ENCODE measurements around the gene SLC5A12.
"Not testable (repeated sequence)": the region's sequence is repeated elsewhere in the genome, so short reads cannot be mapped to it uniquely, and the experiment has no call there.

The SLC5A12 gene

DNA sequence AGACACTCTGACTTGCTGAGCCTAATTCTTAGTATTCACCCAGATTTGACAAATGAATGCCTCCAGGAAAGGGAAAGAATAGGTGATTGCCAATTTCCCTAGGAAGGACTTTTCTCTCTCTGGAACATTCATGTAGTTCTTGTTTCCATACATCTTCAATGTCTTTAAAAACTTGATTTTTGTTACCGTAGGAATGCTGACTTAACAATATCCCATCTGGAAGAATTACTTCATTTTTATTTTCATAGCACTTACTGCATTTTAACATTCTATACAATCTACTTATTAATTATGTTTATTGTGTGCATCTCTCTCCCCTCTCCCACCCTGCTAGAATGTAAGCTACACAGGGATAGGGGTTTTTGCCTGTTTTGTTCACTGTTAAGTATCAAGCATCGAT is 66.6 kb downstream of the SLC5A12 start:
- no peak for DNase-seq (ENCODE audit: low spot score)

DNA sequence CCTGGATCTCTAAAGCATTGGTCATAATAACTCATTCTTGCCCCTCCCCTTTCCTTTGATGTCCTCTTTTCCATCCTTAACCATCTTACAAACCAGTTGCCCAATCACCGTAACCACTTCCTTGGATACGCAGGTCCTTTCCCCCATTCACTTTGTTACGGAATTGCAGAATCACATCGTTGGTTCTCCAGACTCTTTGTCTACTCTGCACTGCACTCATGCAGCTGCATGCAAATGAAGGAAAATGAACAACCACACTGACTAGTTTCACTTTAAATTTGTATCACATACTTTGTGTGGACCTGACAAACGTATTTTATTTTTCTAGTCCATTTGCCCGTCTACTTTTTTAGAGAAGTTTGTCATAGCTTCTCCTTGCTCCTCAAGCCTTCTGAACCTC is 69.9 kb downstream of the SLC5A12 start:
- no peak for DNase-seq (ENCODE audit: low spot score)

DNA sequence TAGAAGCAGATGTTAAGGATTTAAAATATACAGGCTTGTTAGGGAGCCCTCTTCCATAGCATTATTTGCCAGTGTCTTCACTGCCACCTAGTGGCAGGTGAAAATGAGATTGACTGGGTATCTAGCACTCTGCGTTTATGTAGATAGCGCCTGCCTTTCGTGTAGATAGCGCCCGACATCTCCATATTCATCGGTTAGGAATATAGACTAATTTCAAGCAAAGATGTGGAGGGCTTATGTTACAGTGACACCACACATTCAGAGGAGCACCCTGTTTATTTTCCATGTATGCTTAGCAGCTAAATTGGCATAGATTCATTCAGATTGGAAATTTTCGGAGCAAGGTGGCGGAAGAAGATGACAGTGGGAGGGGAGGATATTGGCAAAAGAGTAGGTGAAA is 72.0 kb downstream of the SLC5A12 start:
- DNase-seq (ENCODE audit: low spot score): peak; percentile 76

DNA sequence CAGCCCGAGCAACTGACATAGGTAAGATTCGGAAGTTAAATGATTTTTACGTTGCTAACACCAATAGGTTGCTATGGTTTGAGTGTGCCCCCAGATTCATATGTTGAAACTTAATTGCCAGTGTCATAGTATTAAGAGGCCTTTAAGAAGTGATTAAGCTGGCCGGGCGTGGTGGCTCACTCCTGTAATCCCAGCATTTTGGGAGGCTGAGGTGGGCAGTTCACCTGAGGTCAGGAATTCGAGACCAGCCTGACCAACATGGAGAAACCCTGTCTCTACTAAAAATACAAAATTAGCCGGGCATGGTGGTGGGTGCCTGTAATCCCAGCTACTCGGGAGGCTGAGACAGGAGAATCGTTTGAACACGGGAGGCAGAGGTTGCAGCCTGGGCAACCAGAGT is 78.5 kb downstream of the SLC5A12 start:
- DNase-seq (ENCODE audit: low spot score): not testable (repeated sequence)

DNA sequence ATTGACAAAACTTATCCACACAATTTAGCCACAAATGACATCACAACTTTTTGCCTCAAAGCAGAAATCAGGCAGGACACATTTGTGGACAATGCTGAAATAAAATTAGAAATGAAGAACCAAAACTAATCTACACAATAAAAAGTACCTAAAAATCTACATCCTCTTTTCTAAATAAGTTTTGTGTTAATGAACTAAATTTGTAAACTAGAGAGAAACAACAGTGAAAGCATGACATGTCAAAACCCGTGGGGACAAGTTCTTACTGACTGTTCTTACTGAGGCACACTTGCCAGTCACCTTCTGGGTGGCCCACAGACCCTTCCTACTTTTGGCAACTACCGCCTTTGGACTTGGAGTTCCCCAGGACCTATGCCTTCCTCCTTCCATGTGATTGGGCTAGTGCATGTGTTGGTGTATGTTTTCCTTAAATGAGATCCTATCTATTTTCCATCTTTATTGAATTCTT is 89.1 kb downstream of the SLC5A12 start:
- DNase-seq (ENCODE audit: low spot score): no peak

DNA sequence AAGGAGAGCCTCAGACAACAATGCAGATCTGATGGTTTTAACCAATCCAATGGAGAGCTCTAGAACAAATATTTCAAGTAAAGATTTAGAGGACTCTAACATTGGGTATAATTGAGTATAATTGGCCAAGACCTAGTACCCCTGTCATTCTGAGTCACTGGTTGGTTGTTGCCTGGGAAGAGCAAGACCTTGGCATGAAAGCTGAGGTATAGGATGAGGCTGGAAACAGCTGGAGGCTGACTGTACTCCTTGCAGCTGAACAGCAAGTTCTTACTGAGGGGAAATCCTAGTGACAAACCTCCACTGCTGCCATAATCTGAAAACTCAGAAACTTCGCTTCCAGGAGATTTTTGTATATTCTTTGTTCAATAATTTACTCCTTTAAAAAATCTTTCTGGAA is 95.5 kb downstream of the SLC5A12 start:
- no peak for DNase-seq (ENCODE audit: low spot score)

DNA sequence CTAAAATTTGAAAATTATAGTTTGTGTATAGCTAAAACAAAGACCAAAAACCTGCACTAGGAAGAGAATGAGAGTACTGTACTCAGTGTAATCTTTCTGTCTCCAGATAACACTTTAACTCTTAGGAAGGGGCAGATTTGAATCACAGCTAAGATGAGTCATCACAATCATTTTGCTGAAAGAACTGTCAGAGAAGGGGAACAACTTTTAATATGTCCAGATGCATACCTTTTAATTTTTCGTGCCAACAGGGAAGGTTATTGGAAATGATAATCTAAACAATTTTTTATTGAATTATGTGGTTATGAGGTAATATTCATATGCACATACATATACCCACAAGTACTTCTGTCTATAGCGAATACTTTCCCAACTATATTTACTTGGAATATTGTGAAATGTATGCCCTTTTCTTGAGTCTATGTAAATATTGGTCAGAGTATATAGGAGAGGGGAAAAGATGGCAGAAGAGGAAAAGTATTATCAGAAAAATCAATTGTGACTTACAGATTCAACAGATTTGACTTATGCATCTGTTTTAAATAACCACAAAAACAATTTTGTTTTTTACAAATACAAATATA is 98.7 kb downstream of the SLC5A12 start:
- no peak for DNase-seq (ENCODE audit: low spot score)

DNA sequence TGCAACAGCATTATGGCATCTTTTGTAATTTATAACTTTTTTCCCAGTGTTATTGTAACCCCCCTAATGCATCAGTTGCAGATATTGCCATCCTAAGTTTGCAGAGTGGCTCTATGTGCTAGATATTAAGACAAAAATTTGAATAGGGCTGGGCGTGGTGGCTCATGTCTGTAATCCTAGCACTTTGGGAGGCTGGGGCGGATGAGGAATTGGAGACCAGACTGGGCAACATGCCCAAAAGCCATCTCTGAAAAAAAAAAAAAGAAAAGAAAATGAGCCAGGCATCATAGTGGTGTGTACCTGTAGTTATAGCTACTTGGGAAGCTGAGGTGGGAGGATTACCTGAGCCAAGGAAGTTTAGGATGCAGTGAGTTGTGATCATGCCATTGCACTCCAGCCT is 99.7 kb downstream of the SLC5A12 start:
- no peak for DNase-seq (ENCODE audit: low spot score)

DNA sequence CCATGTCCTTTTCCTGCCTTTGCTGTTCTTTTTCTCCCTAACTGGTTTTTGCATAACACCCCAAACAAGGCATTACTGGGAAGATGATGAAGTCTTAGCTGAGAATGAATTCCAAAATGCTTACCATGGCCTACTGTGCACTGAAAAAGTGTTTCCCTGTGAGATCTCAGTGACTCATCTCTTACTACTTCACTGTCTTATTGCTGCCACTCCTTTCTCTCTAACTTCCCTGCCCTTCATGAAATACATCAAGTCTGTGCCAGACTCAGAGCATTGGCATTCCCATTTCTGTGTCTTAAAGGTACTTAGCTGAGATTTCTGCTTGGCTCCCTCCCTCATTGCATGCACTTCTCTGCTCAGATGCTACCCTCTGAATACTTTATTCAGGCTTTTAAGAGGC is 100.7 kb downstream of the SLC5A12 start:
- no peak for DNase-seq (ENCODE audit: low spot score)

DNA sequence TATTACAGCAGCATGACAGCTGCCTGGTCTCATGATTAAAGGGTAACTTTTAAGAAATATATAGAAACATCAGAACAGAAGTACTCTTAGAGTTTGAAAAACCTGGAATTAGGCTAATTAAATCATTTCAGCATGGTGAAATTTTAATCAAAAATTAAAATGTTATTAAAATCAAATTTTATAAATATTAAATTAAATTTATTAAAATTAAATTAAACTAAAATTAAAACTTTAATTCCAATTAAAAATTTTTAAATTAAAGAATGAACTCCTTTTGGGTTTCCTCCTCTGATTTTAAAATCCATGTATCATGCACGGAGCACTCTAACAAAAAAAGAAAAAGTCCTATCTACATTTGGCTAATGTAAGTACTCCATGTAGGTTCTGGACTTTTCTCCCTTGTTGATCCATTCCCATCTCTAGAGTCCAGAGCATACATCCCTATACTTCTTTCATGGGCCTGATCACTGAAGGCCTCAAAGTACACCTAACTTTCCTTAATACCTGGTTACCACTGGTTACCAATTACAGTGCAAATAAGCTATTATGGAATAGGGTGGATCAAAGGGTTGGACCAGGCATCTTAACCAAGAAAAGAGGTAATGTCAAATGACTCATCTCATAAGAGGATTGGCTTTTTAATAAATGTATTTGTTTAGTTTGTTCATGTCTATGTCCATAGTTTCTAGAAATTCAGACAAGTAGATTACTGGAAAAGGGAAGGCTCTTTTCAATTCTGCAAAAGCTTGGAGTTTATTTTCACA is 101.4 kb downstream of the SLC5A12 start:
- DNase-seq (ENCODE audit: low spot score): no peak

DNA sequence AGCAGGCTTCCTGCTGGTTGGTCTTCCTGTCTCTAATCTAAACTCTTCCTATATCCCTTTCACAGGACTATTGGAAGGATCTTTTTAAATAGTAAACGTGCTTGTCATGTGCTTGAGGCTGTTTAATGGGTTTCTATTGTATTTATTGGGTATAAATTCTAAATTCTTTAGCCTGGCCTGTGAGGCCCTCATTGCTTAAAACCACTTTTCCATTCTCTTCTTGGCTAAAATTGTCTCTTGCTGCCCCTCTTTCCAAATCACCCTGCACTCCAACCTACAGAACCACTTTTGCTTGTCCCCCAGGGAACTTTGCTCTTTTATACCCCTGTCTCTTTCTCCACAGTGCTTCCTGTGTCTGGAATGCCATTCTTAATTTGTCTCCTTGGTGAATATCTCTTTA is 103.4 kb downstream of the SLC5A12 start:
- DNase-seq (ENCODE audit: low spot score): peak; percentile 18
